Trophoblast cell (in vitro differentiated cells and primary cell): ENCODE measurements around the gene DEPDC5.

Experiments used
- DNase-seq, 2 donors: peaks; one replicate each; pipeline ENCODE4 v3.0.0-alpha.2; 2016
- H2AFZ ChIP-seq: 2 replicates; pipeline ENCODE4 v1.6.1; 2013; ENCODE audit warnings: low read length, moderate library complexity, mild to moderate bottlenecking; ENCODE audit not compliant: insufficient read depth, poor library complexity
- H2AK5ac ChIP-seq: 2 replicates; pipeline ENCODE4 v1.6.1; 2013; ENCODE audit warnings: mild to moderate bottlenecking, low read length
- H2BK120ac ChIP-seq: 2 replicates; pipeline ENCODE4 v1.6.1; 2013; ENCODE audit warnings: low read length, mild to moderate bottlenecking, moderate library complexity; ENCODE audit not compliant: insufficient read depth, poor library complexity
- H2BK12ac ChIP-seq: 2 replicates; pipeline ENCODE4 v1.6.1; 2013; ENCODE audit warnings: mild to moderate bottlenecking, low read length, moderate library complexity
- H2BK5ac ChIP-seq: 2 replicates; pipeline ENCODE4 v1.6.1; 2013; ENCODE audit warnings: low read length, low read depth, moderate library complexity, mild to moderate bottlenecking; ENCODE audit not compliant: poor library complexity
- H3K14ac ChIP-seq: 2 replicates; pipeline ENCODE4 v1.6.1; 2013; ENCODE audit warnings: mild to moderate bottlenecking, low read length
- H3K18ac ChIP-seq: 2 replicates; pipeline ENCODE4 v1.6.1; 2013; ENCODE audit warnings: mild to moderate bottlenecking, low read length
- H3K23ac ChIP-seq: 2 replicates; pipeline ENCODE4 v1.6.1; 2013; ENCODE audit warnings: low read length
- H3K27ac ChIP-seq: 2 replicates; pipeline ENCODE4 v1.5.1; 2013; ENCODE audit warnings: low read depth, mild to moderate bottlenecking, inconsistent platforms, low read length, moderate library complexity
- H3K27me3 ChIP-seq: 2 replicates; pipeline ENCODE4 v1.6.1; 2013; ENCODE audit warnings: inconsistent platforms, mild to moderate bottlenecking, low read length, moderate library complexity; ENCODE audit not compliant: insufficient read depth
- H3K36me3 ChIP-seq, 2 experiments: 1 replicate in 1 of 2; 2 replicates in 1 of 2; pipeline ENCODE4 v1.6.1; 2013; ENCODE audit warnings: low read length in 2 of 2, mild to moderate bottlenecking in 2 of 2, moderate library complexity in 1 of 2; ENCODE audit not compliant: insufficient read depth in 2 of 2, control insufficient read depth in 1 of 2
- H3K4ac ChIP-seq: 2 replicates; pipeline ENCODE4 v1.6.1; 2013; ENCODE audit warnings: low read depth, mild to moderate bottlenecking, low read length, moderate library complexity
- H3K4me1 ChIP-seq, 2 experiments: 1 replicate in 1 of 2; 2 replicates in 1 of 2; pipeline ENCODE4 v1.6.1; 2013; ENCODE audit warnings: low read length in 2 of 2, mild to moderate bottlenecking in 2 of 2, moderate library complexity in 1 of 2; ENCODE audit not compliant: insufficient read depth in 2 of 2, control insufficient read depth in 1 of 2
- H3K4me2 ChIP-seq: 2 replicates; pipeline ENCODE4 v1.6.1; 2013; ENCODE audit warnings: inconsistent platforms, mild to moderate bottlenecking, low read length, moderate library complexity
- H3K4me3 ChIP-seq: 2 replicates; pipeline ENCODE4 v1.5.1; 2013; ENCODE audit warnings: mild to moderate bottlenecking, low read depth, low read length, inconsistent platforms
- H3K79me1 ChIP-seq: one replicate; pipeline ENCODE4 v1.6.1; 2013; ENCODE audit warnings: low read length
- H3K79me2 ChIP-seq: 2 replicates; pipeline ENCODE4 v1.6.1; 2013; ENCODE audit warnings: low read length, mild to moderate bottlenecking; ENCODE audit not compliant: control insufficient read depth, insufficient read depth, poor library complexity
- H3K9ac ChIP-seq: 2 replicates; pipeline ENCODE4 v1.6.1; 2013; ENCODE audit warnings: mild to moderate bottlenecking, low read length
- H3K9me3 ChIP-seq: 2 replicates; pipeline ENCODE4 v1.6.1; 2013; ENCODE audit warnings: low read depth, mild to moderate bottlenecking, control low read depth, inconsistent platforms, low read length; ENCODE audit not compliant: insufficient read depth
- H4K12ac ChIP-seq: 2 replicates; pipeline ENCODE4 v1.6.1; 2013; ENCODE audit warnings: low read depth, mild to moderate bottlenecking, low read length, moderate library complexity
- H4K8ac ChIP-seq: 2 replicates; pipeline ENCODE4 v1.6.1; 2013; ENCODE audit warnings: low read depth, mild to moderate bottlenecking, low read length, moderate library complexity
- H4K91ac ChIP-seq: one replicate; pipeline ENCODE4 v1.6.1; 2013; ENCODE audit warnings: low read depth, mild to moderate bottlenecking, low read length, moderate library complexity
- whole genome bisulfite sequencing: extraction: QIAGEN DNeasy Blood & Tissue Kit; methylation state at CpG from one replicate; pipeline ENCODE4 v1.1.7; 2013; ENCODE audit warnings: missing lambda C conversion rate; ENCODE audit not compliant: insufficient read length, insufficient coverage; ENCODE audit errors: extremely low coverage; 5-methylcytosine and 5-hydroxymethylcytosine counted together

Gene DEPDC5

GRCh38 chr22:31822523-31822922 lies 68.7 kb downstream of the DEPDC5 start:
- H4K12ac ChIP-seq = no peak overlapping the region
- no peaks in the 10 kb centered on the region for H3K27me3 ChIP-seq
- no peaks in the 10 kb centered on the region for H3K79me1 ChIP-seq
- H4K8ac ChIP-seq = no peak overlapping the region
- H3K4ac ChIP-seq = no peak overlapping the region
- H2BK5ac ChIP-seq = no peak overlapping the region
- no peaks in the 10 kb centered on the region for H3K79me2 ChIP-seq
- H4K91ac ChIP-seq = no peak overlapping the region
- H3K36me3 ChIP-seq = peaks cover 16 to 41% of the 10 kb centered on the region in 2 experiments
- H2BK12ac ChIP-seq = no peak overlapping the region
- H3K23ac ChIP-seq = no peak overlapping the region
- no peak overlapping the region for H3K18ac ChIP-seq
- H3K27ac ChIP-seq = no peak overlapping the region
- DNase-seq = no peak
- no peak overlapping the region for H2AFZ ChIP-seq
- no peaks in the 10 kb centered on the region for H3K9me3 ChIP-seq
- H3K9ac ChIP-seq = no peak overlapping the region
- no peak overlapping the region for H2BK120ac ChIP-seq
- no peaks in the 10 kb centered on the region for H3K4me1 ChIP-seq
- no peak overlapping the region for H3K14ac ChIP-seq
- no peak overlapping the region for H3K4me2 ChIP-seq
- no peak overlapping the region for H3K4me3 ChIP-seq
- WGBS = no CpG with 5 or more reads among the region's 4 CpGs
- no peak overlapping the region for H2AK5ac ChIP-seq

GRCh38 chr22:31825513-31825912 lies 71.7 kb downstream of the DEPDC5 start:
- H2AK5ac ChIP-seq = no peak overlapping the region
- no peak overlapping the region for H3K18ac ChIP-seq
- H3K9me3 ChIP-seq = no peaks in the 10 kb centered on the region
- no peak overlapping the region for H3K4me2 ChIP-seq
- no peak for DNase-seq
- no peak overlapping the region for H3K27ac ChIP-seq
- H3K36me3 ChIP-seq = peaks cover 14 to 30% of the 10 kb centered on the region in 2 experiments
- H3K27me3 ChIP-seq = no peaks in the 10 kb centered on the region
- H3K4me3 ChIP-seq = no peak overlapping the region
- H3K79me1 ChIP-seq = peaks cover 2% of the 10 kb centered on the region
- no CpG with 5 or more reads among the region's 2 CpGs for WGBS
- H2BK120ac ChIP-seq = no peak overlapping the region
- H4K91ac ChIP-seq = no peak overlapping the region
- no peak overlapping the region for H4K12ac ChIP-seq
- no peak overlapping the region for H2AFZ ChIP-seq
- H2BK12ac ChIP-seq = no peak overlapping the region
- H3K4ac ChIP-seq = no peak overlapping the region
- H3K4me1 ChIP-seq = peaks cover 0 to 6% of the 10 kb centered on the region in 2 experiments
- H4K8ac ChIP-seq = no peak overlapping the region
- no peaks in the 10 kb centered on the region for H3K79me2 ChIP-seq
- no peak overlapping the region for H2BK5ac ChIP-seq
- H3K14ac ChIP-seq = no peak overlapping the region
- H3K23ac ChIP-seq = no peak overlapping the region
- no peak overlapping the region for H3K9ac ChIP-seq

- no peaks in the 10 kb centered on the region for H3K9me3 ChIP-seq
- H3K14ac ChIP-seq = no peak overlapping the region
- H3K23ac ChIP-seq = no peak overlapping the region
- H3K4me2 ChIP-seq = no peak overlapping the region
- H2BK120ac ChIP-seq = no peak overlapping the region
- no peak overlapping the region for H4K12ac ChIP-seq
- no peak overlapping the region for H2BK12ac ChIP-seq
- H3K18ac ChIP-seq = no peak overlapping the region
- no peak overlapping the region for H3K4ac ChIP-seq
- peaks cover 11 to 25% of the 10 kb centered on the region in 2 experiments for H3K36me3 ChIP-seq
- no peak overlapping the region for H2AK5ac ChIP-seq
- no peak overlapping the region for H3K27ac ChIP-seq
- no peak overlapping the region for H4K91ac ChIP-seq
- H4K8ac ChIP-seq = no peak overlapping the region
- no peak overlapping the region for H3K4me3 ChIP-seq
- no peak overlapping the region for H3K9ac ChIP-seq
- H2BK5ac ChIP-seq = no peak overlapping the region
- no peaks in the 10 kb centered on the region for H3K27me3 ChIP-seq
- no peak for DNase-seq
- H2AFZ ChIP-seq = no peak overlapping the region
- peaks cover 2% of the 10 kb centered on the region for H3K79me1 ChIP-seq
- H3K4me1 ChIP-seq = peaks cover 0 to 6% of the 10 kb centered on the region in 2 experiments
- no CpG with 5 or more reads among the region's 6 CpGs for WGBS
- no peaks in the 10 kb centered on the region for H3K79me2 ChIP-seq
These were observed 72.6 kb downstream of the DEPDC5 start for GRCh38 chr22:31826443-31826842.

GRCh38 chr22:31828739-31829138 lies 74.9 kb downstream of the DEPDC5 start:
- Histone ChIP-seq H2AFZ (no peak overlapping the region), H3K9ac (no peak overlapping the region), H3K36me3 (peaks cover 1 to 10% of the 10 kb centered on the region in 2 experiments), H4K8ac (no peak overlapping the region), H3K79me1 (peaks cover 2% of the 10 kb centered on the region), H4K12ac (no peak overlapping the region), H3K4ac (no peak overlapping the region), H3K79me2 (no peaks in the 10 kb centered on the region), H3K4me2 (no peak overlapping the region), H3K18ac (peak overlapping the region; percentile 50), H3K9me3 (no peaks in the 10 kb centered on the region), H3K4me1 (peaks cover 0 to 6% of the 10 kb centered on the region in 2 experiments), H2BK5ac (no peak overlapping the region), H3K27me3 (no peaks in the 10 kb centered on the region), H3K27ac (no peak overlapping the region), H2BK12ac (peak overlapping the region; percentile 78), H3K4me3 (no peak overlapping the region), H3K23ac (no peak overlapping the region), H3K14ac (no peak overlapping the region), H2AK5ac (peak overlapping the region; percentile 51), H4K91ac (no peak overlapping the region), H2BK120ac (no peak overlapping the region)
- WGBS = no CpG with 5 or more reads among the region's 5 CpGs
- DNase-seq = no peak
